Tibial nerve (tissue), 4 donors: ENCODE data around the gene STRBP.

Experiments
- EP300 ChIP-seq, 2 donors: sonication (generic); formaldehyde crosslinking; IDR thresholded peaks; one replicate each; pipeline ENCODE4 v1.6.1; 2017; ENCODE audit warnings: antibody characterized with exemption in 2 of 2, mild to moderate bottlenecking in 1 of 2
- POLR2A ChIP-seq, 2 donors: fragments of 450-650 bp; IDR thresholded peaks; one replicate each; pipeline ENCODE4 v1.6.1; 2017; ENCODE audit warnings: antibody characterized with exemption in 2 of 2, mild to moderate bottlenecking in 2 of 2, moderate library complexity in 2 of 2
- TF ChIP-seq, protein P1 (sequence below), 5 experiments: fragments of 200-600 bp in 3 of 5; fragments of 450-650 bp in 2 of 5; sonication (generic) in 3 of 5; IDR thresholded peaks; one replicate each; pipeline ENCODE4 v1.5.1; 2016 to 2019; ENCODE audit warnings: antibody characterized with exemption in 5 of 5, mild to moderate bottlenecking in 3 of 5, moderate library complexity in 2 of 5

DNA sequence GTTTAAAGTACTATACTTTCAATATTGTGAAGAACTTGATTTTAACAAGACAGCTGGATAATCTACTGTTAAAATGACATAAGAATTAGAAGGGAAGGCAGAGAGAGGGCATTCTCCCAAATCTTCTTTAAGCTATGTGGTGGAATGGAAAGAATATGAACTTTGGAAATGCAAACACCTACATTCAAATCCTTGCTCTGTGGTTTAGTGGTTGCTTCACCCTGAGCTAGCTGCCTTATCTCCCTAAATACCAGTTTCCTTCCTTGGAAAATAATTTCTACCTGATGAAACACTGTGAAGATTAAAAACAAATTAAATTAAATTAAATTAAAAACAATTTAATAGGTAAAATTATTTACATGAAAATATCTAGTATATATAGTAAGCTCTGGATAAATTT is 136.4 kb downstream of the STRBP start:
- TF ChIP-seq, protein P1, sequence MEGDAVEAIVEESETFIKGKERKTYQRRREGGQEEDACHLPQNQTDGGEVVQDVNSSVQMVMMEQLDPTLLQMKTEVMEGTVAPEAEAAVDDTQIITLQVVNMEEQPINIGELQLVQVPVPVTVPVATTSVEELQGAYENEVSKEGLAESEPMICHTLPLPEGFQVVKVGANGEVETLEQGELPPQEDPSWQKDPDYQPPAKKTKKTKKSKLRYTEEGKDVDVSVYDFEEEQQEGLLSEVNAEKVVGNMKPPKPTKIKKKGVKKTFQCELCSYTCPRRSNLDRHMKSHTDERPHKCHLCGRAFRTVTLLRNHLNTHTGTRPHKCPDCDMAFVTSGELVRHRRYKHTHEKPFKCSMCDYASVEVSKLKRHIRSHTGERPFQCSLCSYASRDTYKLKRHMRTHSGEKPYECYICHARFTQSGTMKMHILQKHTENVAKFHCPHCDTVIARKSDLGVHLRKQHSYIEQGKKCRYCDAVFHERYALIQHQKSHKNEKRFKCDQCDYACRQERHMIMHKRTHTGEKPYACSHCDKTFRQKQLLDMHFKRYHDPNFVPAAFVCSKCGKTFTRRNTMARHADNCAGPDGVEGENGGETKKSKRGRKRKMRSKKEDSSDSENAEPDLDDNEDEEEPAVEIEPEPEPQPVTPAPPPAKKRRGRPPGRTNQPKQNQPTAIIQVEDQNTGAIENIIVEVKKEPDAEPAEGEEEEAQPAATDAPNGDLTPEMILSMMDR (IDR thresholded peaks at IDR 0.05), result no peak
- TF ChIP-seq POLR2A (IDR thresholded peaks at IDR 0.05) (no peak), EP300 (IDR thresholded peaks at IDR 0.05) (no peak)
